NCI-H2227 (cell line): ENCODE measurements around the gene BMP2.

ENCODE experiments used
- DNase-seq: peaks from one replicate; lab custom pipeline; 2025; ENCODE audit not compliant: unreplicated experiment; lab: John Stamatoyannopoulos, UW

The BMP2 gene

DNA sequence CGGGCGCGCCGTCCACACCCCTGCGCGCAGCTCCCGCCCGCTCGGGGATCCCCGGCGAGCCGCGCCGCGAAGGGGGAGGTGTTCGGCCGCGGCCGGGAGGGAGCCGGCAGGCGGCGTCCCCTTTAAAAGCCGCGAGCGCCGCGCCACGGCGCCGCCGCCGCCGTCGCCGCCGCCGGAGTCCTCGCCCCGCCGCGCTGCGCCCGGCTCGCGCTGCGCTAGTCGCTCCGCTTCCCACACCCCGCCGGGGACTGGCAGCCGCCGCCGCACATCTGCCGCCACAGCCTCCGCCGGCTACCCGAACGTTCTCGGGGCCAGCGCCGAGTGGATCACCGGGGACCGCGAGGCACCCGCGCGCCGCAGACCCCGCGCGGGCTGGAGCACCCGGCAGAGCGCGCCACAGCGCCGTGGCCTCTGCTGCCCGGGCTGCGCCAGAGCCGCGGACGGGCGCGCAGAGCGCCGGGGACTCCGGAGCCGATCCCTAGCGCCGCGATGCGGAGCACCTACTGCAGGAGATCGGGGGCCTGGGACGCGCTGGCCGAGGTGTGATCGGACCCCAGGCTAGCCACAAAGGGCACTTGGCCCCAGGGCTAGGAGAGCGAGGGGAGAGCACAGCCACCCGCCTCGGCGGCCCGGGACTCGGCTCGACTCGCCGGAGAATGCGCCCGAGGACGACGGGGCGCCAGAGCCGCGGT is at the start of gene BMP2:
Gene BMP2, plus strand, starts transcription at position 151 of the 692 bp plus-strand sequence. CDS start 2,441 bp downstream, outside the sequence.
- DNase-seq, result peak; percentile 61

DNA sequence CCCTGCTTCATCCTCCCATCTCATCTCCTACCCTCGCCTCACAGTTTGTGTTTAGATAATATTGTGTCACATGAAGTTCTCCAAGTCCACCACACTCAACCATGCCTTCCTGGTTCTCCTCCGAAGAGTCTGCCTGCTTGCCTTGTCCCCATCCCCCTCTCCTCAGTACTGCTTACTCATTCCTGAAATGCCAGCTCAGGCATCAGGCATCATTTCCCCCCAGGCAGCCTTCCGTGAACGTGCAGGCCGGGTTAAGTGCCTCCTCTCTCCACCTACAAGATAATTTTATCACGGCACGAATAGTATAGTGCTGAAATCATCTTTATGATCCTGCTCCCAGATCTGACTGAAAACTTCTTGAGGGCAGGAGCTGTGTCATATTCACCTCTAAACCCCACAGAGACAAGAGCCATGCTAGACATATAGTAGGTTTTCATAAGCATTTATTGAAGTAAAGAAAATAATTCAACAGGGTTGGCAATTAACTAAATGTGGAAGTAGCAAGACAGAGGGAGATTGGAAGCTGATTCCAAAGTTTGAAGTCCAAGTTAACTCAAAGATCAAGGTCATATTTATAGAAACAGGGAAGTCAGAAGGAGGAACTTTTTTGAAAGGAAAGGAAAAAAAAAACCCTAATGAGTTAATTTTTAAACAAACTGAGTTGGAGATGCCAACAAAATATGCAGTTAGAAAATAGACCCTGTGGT is 48.7 kb upstream of the BMP2 start:
- DNase-seq, result no peak

DNA sequence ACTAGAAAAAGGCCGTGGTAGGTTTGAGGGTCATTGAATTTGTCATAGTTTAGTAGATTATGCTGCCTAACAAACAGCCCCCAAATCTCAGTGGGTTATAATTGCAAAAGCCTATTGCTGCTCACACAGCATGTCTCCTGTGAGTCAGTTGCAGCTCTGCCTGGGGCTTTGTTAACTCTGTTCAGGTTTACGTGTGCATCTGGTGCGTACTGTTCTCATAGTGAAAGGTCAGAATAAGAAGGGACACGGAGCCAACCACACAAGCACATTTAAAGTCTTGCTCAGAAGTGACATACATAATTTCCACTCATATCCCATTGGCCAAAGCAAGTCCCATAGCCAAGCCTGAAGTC is 48.1 kb upstream of the BMP2 start:
- no peak for DNase-seq

DNA sequence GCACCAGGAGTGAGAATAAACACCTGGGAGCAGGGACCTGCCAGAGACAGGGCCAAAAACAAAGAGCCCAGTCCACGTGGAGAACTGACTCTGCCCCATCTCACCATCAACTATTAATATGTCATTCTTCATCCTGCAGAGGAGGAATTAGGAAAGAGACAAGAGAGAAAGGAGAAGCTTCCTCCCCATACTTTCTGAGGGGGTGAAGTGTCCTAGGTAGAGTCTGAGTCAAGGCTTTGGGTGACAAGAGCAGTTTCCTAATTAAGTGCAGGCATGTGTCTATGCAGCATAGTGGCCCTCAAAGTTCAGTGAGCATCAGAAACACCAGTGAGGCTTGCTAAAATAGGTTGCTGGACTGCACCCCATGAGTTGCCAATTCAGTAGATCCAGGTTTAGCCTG is 40.7 kb upstream of the BMP2 start:
- no peak for DNase-seq

DNA sequence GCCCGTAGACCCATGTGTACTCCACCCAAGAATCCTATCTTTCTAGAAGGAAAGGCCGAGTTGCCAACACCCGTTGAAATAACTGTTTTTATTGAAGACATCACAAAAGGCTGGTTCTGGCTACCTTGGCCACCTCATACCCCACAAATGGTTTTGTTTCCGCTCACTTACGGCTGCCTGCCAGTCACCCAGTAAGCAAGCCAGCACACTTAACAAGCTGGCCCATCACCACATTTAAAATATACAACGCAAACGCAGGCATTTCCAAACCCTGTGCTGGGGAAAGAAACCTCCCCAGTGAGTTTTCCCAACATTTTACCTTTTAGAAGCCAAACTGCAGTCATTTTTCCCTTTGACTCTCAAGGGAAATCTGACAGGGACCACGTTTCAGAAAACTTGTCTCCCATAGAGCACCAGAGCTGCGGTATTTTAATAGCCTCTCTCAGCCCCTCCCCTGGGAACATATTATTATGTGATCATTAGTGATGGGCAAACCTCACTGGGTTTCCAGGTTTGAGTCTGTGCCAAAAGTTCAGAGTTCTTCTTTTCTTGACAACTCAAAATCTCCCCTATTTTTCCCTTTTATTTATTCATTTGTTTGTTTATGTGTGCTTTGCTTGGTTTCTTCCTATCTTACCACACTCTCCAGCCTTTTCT is 36.7 kb upstream of the BMP2 start:
- no peak for DNase-seq

DNA sequence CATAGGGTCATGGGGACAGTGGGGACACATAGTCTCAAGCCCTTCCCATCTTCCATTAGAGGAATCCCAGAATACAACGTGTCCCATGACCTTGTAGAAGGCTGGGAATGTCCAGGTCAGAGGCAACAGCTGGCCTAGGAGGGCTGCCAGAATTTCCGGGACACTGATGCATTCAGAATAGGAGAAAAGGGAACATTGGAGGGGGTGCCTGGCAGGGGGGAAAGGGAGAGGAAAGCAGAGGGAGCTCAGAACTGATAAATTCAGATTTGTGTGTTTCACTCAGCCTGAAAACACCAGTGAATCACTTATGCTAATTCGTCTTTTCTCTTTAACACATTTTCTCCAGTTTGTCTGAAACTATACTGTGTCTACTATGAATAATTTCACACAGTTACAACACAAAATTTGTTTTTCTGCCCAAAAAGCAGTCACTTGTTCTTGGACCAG is 35.5 kb upstream of the BMP2 start:
- no peak for DNase-seq

DNA sequence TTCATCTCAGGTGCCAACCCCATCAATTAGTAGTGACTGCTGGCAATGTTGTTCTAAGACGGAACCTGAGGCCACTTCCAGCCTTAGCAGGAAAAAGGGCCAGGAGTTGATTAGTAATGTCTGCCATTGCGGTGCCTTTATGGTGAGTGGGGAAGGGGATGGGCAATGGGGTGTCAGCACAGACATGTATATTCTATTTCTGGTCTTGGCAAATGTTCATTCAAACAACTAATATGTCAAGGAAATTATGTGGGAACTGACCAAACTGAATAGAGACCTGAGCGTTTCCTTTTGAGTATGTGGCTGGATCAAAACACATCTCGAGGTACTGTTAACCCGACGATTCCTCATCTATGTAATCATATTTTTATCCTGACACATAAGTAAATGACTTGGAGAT is 34.6 kb upstream of the BMP2 start:
- no peak for DNase-seq

DNA sequence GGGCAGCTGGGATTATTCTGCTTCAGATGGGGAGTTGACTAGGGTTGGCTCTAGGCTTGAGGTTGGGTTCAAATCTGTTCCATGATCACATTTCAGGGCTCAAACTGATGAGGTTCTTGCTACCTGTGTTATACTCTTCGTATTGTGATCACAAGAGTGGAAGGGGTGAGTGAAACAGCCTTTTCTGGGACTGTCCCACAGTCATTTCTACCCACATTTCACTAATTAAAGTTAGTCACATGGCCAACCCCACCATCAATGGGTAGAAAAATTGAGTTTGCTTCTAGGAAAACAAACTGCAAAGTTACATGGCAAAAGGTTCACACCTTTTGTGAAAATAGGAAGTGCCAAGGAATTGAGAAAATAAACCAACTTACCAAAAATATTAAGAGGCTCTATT is 33.5 kb upstream of the BMP2 start:
- no peak for DNase-seq

DNA sequence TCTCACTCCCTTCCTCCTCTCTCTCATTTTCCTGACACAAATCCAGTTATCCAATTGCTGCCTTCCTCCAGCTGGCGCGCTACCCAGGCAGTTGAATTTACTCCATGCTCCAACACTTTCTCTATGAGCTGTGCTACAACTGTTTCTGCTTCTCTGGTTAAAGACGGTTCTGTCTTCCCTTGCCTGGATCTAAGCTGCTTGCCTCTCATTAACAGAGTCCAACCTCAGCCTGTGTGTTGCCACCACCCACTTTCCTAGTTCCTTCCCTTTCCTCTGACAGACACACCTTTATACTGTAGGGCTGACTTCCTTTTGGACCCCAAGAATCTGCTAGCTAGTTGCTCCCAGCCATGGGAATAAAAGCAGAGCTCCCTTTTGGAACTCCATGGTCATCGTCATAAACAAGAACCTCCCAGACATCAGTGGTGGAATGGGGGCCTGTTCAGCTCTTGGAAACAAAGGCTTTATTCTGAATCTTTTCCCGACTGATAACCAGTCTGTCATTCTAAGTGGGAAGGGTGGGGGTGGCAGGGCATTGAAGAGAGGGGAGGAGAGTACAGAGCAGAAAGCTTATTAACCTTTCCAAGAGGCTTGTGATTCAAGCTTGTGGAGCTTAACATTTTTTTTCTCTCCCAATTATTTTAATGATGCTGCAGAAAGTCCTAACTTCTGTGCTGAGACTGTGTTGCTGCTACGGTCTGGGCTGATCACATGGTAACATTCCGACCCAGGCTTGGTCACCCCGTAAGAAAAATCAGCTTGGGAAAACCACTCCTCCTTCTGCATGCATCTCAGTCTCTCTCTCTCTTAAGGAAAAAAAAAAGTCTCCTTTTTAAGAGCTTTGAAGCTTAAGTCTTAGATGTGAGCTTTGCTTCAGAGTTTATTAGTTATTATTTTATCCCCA is 31.3 kb upstream of the BMP2 start:
- DNase-seq, result no peak

DNA sequence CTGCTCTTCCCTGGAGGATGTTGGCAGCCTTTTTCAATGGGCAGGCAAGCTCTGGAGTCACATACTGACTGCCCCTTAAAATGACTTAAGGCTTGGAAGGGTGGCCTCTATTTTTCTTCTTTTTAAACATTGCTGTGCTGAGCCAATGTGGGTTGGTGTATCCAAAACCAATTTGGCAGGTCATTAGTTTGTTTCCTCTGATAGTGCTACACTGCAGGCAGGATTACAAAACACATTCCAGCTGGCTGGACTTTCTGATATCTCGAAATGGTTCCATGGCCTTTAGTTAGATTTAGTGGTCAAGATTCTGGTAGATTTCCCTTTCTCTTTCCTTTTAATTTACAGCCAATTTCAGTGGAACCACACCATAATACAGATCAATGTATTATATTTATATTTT is 28.1 kb upstream of the BMP2 start:
- DNase-seq, result no peak

DNA sequence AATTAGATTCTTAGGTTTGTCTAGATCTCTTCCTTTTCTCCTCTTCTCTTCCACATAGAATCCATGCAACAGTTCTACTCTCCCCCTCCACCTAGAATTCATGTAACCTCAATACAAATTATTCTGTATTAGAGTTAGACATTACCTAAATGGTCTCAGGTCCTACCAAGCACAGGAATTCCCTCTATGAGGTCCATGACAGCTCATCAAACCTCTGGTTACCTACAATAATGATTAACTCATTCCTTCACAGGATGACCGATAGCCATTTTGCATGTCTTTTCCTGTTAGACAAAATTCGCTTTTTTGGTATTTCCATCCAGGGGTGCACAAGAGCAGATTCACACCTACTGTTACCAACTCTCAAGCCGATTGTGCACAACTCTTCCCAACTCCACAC is 27.4 kb upstream of the BMP2 start:
- no peak for DNase-seq

DNA sequence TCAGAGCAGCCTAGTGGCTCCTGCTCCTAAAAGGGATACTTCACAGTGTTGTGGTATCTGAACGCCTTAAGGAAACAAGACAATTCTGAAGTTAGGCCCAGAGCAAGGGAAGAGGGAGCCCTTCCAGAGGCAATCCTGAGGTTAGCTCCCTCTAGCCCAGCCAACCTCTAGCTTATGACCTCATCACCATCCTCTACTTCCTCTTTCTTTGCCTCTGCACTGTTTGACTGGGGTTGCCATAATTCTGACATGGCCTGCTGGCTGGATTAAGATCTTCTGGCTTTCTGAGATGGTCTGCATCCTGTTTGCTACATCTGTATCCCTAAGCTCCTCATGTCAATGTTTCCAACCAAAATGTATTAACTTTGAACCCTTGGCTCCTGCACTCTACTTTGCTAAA is 23.3 kb upstream of the BMP2 start:
- no peak for DNase-seq

DNA sequence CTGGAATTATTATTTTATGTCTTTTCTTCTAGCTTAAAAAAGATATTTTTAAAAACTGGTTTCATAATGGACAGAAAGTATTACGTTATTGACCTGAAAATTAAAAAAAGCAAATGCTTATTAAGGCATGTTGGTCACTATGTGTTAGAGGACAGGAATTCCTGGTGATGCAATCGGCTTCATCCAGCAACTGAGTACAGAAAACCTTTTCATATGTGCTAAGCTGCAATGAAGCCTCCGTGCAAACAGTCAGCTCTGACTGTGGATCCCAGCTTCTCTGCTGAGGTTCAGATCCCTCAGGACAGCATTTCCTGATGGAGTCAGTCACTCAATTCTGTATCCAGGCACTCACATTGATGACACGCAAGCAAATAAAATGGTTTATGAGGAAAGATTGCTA is 22.7 kb upstream of the BMP2 start:
- no peak for DNase-seq

DNA sequence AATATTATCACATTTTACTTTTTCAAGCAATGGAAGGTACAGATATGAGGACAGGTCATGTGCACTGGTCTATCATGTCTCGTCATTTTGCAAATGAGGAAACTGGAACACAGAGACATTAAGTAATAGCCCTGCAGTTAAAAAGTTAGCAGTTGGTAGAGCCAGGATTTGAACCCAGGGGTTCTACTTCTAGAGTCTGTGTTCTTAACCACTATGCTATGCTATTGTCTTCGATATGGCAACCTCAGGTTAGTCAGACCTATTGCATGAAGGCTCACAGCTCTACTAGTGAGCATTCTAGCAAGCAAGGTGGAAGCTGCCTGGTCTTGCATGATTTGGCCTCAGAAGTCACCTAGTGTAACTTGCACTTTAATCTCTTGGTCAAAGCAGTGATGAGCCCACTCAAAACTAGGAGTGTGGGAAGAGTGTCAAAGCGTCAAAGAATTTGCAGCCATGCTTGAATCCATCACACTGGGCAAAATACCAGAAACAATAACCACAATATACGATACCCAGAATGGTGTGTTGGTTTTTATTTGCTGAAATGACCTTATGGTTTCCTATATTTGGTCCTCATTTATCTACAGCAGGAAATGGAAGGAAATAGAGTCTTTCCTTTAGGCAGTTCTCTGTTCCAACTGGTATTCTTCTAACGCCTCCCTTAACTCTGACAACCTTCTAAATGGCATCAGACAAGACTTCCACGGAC is 20.4 kb upstream of the BMP2 start:
- no peak for DNase-seq

DNA sequence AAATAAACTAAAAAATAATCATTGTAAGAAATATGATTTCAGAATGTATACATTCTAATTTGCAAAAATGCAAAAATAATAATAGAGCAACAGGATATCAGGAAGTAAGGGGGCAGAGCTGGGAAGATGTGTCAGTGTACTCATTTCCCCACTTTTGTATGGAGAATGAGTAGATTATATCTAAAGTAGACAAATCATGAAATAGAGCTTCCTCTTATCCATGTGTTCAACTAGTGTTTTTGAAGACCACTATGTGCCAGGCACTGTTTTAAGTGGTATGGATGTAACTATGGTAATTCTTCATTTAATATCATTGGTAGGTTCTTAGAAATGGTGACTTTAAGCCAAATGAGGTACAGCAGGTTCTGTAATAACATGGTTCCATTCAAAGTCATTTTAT is 17.0 kb upstream of the BMP2 start:
- no peak for DNase-seq

DNA sequence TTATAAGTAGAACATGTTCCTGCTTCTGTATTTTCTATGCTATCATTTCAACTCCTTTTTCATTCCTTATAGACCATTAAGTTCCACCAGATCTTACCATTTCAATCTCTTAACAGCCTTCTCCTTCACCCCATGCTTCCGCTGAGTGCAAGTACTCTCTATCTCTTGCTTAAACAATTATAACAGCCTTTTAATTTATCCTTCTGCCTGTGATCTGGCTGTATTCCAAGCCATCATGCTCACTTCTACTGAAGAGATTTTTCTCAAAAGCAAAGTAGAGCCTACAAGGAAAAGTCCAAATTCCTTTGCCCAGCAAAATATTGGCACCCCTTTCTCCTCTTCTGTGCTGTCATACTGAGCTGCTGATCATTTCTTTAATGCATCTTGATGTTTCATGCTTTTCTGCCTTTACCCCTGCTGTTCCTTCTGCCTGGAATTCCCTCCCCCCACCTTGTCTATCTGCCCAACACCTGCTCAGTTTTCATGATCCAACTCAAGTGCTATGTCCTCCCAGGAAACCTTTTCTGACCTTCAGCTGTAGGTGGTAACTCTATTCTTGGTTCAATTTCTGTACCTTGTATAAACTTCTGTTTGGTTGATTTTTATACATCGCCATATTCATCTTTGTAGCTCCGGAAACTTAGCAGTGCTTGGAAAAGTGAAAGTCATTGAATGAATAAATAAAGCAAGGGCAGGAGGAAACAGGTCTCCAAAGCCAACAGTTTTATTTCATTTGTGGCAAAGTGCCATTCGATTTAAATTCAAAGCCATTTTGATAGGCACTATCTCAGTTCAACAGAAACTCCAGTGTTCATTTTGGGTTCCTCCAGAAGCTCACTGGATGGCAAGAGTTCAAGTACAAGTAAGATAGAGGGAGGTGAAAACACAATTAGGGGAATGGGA is 10.5 kb upstream of the BMP2 start:
- no peak for DNase-seq

DNA sequence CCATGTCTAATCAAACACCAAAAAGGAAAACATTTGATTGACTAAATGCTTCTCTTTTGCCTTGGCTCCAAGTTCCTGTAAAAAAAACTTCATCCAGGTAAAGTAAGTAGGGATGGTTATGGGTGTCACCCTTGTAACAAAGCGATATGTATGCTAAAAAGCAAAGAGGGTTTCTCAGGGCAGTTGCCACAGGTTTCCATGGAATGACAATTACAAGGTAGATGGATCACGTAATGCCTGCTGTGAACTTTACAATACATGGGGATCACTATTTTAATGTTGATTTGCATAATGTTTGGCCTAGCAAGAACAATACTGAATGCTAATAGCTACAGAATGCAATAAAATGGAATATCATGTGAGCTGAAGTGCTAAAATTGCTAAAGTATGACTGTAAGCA is 2.9 kb upstream of the BMP2 start:
- DNase-seq, result no peak

DNA sequence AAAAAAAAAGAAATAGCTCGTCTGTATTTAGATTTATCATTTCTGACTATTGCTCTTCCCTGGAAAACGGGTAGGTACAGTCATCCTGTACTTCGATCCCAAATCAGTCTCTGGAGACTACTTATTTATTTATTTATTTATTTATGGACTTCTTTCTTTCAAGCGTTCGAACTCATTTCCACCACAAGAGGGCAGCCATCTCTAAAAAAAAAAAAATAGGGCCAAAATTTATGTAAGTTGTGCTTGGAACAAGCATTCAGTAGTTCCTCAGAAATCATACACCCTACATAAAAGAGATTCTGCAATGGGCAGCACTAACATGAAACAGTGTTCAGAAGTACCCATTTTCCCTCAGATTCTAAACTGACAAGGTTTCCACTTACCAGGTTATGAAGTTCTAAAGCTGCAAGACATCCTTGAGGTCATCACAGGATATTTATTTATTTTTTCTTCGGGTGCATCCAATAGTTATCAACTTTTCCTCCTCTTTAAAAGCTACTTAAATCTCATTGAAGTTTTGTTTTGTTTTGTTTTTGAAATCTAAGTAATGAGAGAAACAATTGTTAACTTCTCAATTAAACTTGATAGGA is 1.9 kb upstream of the BMP2 start:
- peak; percentile 62 for DNase-seq

DNA sequence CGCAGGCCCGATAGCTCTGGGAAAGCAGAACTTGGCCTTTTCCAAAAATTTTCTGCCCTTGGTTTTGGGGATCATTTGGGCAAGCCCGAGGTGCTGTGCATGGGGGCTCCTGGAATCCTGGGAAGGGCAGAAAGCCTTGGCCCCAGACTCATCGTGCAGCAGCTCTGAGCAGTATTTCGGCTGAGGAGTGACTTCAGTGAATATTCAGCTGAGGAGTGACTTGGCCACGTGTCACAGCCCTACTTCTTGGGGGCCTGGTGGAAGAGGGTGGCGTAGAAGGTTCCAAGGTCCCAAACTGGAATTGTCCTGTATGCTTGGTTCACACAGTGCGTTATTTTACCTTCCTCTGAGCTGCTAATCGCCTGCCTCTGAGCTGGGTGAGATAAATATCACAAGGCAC is 1.1 kb upstream of the BMP2 start:
- DNase-seq, result no peak
